ENCODE data around the gene MAFG. TPM values are rescaled to one million over a fixed set of nuclear protein-coding genes. Genes with fewer than 3 reads are reported as not detected.
"Not testable (repeated sequence)": the region's sequence is repeated elsewhere in the genome, so short reads cannot be mapped to it uniquely, and the experiment has no call there.

The MAFG gene
- total and polyA plus RNA-seq, 2 experiments from 2014 or later = 17.2 to 33.4 TPM

DNA sequence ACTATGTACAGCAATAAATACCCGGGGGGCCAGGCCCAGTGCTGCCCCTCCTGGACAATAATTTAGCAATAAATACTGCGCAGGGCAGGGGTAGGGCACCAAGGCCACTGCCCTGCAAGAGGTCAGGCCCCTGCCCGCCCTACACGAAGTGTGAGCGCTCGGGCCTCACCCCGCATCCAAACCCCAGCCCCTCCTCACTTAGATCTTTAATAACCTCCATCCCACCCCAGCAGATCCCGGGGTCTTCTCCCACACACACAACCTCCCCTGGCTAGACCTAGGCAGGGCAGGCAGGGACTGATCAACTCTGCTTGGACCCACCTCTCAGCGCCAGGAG, 9.2 kb downstream of the MAFG start:
- peak; percentile 40 for ATAC-seq
- peak overlapping the region; percentile 40; the same call in 1 of the 2 replicates for H3K27ac Mint-ChIP-seq
- not testable (repeated sequence) for H3K27me3 ChIP-seq (ENCODE audit: insufficient read depth); H3K27ac ChIP-seq (ENCODE audit: low read depth); H3K9me2 ChIP-seq (ENCODE audit: insufficient read depth); H2AFZ ChIP-seq; DNase-seq (ENCODE audit: low spot score); H3K9me3 Mint-ChIP-seq; H3K36me3 ChIP-seq (ENCODE audit: insufficient read depth)
- peaks cover 61% of the 10 kb centered on the region for H3K36me3 Mint-ChIP-seq (ENCODE audit: low read depth)
- H3K4me1 Mint-ChIP-seq = peaks cover 31% of the 10 kb centered on the region
- peaks cover 15% of the 10 kb centered on the region; the same call in 1 of the 2 replicates for H4K20me1 ChIP-seq (replicated peaks; ENCODE audit: insufficient read depth)
- H3K4me3 ChIP-seq = peak overlapping the region; percentile 83
- H3K27me3 Mint-ChIP-seq (ENCODE audit: insufficient read depth, low read depth, poor library complexity) = peaks cover 37% of the 10 kb centered on the region
- peaks cover 52% of the 10 kb centered on the region for H3K79me2 ChIP-seq (replicated peaks; ENCODE audit: insufficient read depth)
- H3F3A ChIP-seq (replicated peaks; ENCODE audit: low read depth) = peaks cover 31% of the 10 kb centered on the region
- H3K4me3 Mint-ChIP-seq = peak overlapping the region; percentile 75
- H3K4me1 ChIP-seq (ENCODE audit: insufficient read depth) = peaks cover 10% of the 10 kb centered on the region
- peak overlapping the region; percentile 75 for H3K4me2 ChIP-seq

DNA sequence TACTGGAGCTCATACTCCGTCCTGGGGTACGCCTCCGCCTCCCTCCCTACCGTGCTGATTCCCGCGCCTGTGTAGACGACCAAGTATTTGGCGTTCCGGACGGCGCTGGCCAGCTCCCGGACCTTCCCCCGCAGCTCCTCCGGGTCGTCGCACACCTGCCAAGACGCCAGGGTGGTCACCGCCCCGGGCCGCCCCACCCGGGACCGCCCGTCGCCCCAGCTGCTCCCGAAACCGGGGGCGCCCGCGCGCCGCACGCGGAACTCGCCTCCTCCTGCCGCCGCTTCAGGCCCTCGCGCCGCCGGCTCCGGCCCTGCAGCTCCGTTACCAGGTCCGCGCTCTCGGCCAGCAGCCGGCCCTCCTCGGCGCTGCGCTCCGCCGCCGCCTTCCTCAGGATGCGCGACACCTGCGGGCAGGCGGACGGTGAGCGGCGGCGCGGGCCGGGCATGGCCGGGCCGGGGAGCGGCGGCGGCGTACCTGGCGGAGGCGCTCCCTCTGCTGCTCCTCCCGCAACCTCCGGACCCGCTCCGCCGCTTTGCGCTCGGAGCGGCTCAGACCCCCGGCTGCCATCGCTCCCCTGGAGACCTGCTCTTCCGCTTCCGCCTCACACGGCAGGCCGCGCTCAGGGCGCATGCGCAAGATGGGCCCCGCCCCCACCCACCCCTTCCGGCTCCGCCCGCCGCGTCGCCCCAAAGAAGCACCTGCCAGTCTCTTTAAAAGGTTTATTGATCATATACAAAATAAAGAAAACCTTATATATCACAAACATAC, 9.8 kb downstream of the MAFG start, which contains the start of gene SIRT7:
SIRT7 (minus strand) TSS at position 612 of the 768 bp plus-strand sequence; CDS start at position 567, 45 bp downstream.
- Histone ChIP-seq H3K79me2 (replicated peaks; ENCODE audit: insufficient read depth) (peaks cover 49% of the 10 kb centered on the region), H3K9me2 (ENCODE audit: insufficient read depth) (no peaks in the 10 kb centered on the region), H4K20me1 (replicated peaks; ENCODE audit: insufficient read depth) (peaks cover 15% of the 10 kb centered on the region; the same call in 1 of the 2 replicates), H3K27ac (ENCODE audit: low read depth) (0 out of 2 replicates have a peak within 1 kb of the TSS, but pooled peaks have one; percentile 26), H3K27me3 (ENCODE audit: insufficient read depth) (no peaks in the 10 kb centered on the region), H3K4me2 (peak within 1 kb of the TSS; percentile 94), H3K4me1 (ENCODE audit: insufficient read depth) (peaks cover 10% of the 10 kb centered on the region), H3K36me3 (ENCODE audit: insufficient read depth) (no peaks in the 10 kb centered on the region; the same call in 1 of the 2 replicates), H2AFZ (no peak within 1 kb of the TSS), H3F3A (replicated peaks; ENCODE audit: low read depth) (peaks cover 36% of the 10 kb centered on the region), H3K4me3 (peak within 1 kb of the TSS; percentile 83)
- Mint-ChIP-seq H3K27me3 (ENCODE audit: insufficient read depth, low read depth, poor library complexity) (peaks cover 33% of the 10 kb centered on the region), H3K9me3 (no peaks in the 10 kb centered on the region; the same call in 2 of the 3 replicates), H3K4me3 (peak within 1 kb of the TSS; percentile 75), H3K36me3 (ENCODE audit: low read depth) (peaks cover 63% of the 10 kb centered on the region), H3K27ac (peak within 1 kb of the TSS; percentile 40), H3K4me1 (peaks cover 27% of the 10 kb centered on the region)
- TF ChIP-seq, protein P1, sequence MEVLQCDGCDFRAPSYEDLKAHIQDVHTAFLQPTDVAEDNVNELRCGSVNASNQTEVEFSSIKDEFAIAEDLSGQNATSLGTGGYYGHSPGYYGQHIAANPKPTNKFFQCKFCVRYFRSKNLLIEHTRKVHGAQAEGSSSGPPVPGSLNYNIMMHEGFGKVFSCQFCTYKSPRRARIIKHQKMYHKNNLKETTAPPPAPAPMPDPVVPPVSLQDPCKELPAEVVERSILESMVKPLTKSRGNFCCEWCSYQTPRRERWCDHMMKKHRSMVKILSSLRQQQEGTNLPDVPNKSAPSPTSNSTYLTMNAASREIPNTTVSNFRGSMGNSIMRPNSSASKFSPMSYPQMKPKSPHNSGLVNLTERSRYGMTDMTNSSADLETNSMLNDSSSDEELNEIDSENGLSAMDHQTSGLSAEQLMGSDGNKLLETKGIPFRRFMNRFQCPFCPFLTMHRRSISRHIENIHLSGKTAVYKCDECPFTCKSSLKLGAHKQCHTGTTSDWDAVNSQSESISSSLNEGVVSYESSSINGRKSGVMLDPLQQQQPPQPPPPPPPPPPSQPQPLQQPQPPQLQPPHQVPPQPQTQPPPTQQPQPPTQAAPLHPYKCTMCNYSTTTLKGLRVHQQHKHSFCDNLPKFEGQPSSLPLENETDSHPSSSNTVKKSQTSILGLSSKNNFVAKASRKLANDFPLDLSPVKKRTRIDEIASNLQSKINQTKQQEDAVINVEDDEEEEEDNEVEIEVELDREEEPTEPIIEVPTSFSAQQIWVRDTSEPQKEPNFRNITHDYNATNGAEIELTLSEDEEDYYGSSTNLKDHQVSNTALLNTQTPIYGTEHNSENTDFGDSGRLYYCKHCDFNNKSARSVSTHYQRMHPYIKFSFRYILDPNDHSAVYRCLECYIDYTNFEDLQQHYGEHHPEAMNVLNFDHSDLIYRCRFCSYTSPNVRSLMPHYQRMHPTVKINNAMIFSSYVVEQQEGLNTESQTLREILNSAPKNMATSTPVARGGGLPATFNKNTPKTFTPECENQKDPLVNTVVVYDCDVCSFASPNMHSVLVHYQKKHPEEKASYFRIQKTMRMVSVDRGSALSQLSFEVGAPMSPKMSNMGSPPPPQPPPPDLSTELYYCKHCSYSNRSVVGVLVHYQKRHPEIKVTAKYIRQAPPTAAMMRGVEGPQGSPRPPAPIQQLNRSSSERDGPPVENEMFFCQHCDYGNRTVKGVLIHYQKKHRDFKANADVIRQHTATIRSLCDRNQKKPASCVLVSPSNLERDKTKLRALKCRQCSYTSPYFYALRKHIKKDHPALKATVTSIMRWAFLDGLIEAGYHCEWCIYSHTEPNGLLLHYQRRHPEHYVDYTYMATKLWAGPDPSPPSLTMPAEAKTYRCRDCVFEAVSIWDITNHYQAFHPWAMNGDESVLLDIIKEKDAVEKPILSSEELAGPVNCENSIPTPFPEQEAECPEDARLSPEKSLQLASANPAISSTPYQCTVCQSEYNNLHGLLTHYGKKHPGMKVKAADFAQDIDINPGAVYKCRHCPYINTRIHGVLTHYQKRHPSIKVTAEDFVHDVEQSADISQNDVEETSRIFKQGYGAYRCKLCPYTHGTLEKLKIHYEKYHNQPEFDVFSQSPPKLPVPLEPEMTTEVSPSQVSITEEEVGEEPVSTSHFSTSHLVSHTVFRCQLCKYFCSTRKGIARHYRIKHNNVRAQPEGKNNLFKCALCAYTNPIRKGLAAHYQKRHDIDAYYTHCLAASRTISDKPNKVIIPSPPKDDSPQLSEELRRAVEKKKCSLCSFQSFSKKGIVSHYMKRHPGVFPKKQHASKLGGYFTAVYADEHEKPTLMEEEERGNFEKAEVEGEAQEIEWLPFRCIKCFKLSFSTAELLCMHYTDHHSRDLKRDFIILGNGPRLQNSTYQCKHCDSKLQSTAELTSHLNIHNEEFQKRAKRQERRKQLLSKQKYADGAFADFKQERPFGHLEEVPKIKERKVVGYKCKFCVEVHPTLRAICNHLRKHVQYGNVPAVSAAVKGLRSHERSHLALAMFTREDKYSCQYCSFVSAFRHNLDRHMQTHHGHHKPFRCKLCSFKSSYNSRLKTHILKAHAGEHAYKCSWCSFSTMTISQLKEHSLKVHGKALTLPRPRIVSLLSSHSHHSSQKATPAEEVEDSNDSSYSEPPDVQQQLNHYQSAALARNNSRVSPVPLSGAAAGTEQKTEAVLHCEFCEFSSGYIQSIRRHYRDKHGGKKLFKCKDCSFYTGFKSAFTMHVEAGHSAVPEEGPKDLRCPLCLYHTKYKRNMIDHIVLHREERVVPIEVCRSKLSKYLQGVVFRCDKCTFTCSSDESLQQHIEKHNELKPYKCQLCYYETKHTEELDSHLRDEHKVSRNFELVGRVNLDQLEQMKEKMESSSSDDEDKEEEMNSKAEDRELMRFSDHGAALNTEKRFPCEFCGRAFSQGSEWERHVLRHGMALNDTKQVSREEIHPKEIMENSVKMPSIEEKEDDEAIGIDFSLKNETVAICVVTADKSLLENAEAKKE (CRISPR knock-in tag; IDR thresholded peaks at IDR 0.05) = no peak
- peak; percentile 78 for TF ChIP-seq POLR2AphosphoS5 (IDR thresholded peaks at IDR 0.05; ENCODE audit: low read depth)
- TF ChIP-seq ETS1 (IDR thresholded peaks at IDR 0.05) = peak; percentile 17; the same call in 1 of the 2 replicates
- ATAC-seq (peak; percentile 78), DNase-seq (ENCODE audit: low spot score) (peak; percentile 87)
